Fibroblast of villous mesenchyme (primary cell): ENCODE results near the gene CHAF1A. TPM values are rescaled to one million over a fixed set of nuclear protein-coding genes. Genes with fewer than 3 reads are reported as not detected.

Experiments used
- DNase-seq: peaks from one replicate; pipeline ENCODE4 v3.0.0-alpha.2; 2010; ENCODE audit warnings: low read depth
- H3K4me3 ChIP-seq: 2 replicates; pipeline ENCODE4 v1.5.1; 2011; ENCODE audit warnings: low read depth, mild to moderate bottlenecking, low read length
- CTCF ChIP-seq: IDR thresholded peaks from 2 replicates; pipeline ENCODE4 v1.5.1; 2012; ENCODE audit warnings: low read depth, mild to moderate bottlenecking, low read length; ENCODE audit not compliant: insufficient read depth
- total RNA-seq: library from RNA; depleted of rRNA; stranded (reverse); fragments of >200 nt; gene quantifications from 2 replicates; pipeline ENCODE4 v1.2.3, GENCODE V29; 2012

The CHAF1A gene
- total RNA-seq, 1 donor = 9.9 TPM

GRCh38 chr19:4472174-4472974, 69.9 kb downstream of the CHAF1A start, which contains the start of gene HDGFL2:
HDGFL2 (plus strand) TSS chr19:4472297; CDS start chr19:4472351, 54 bp downstream.
- DNase-seq = no peak
- peak within 1 kb of the TSS; percentile 91 for H3K4me3 ChIP-seq
- TF ChIP-seq CTCF = no peak

DNA sequence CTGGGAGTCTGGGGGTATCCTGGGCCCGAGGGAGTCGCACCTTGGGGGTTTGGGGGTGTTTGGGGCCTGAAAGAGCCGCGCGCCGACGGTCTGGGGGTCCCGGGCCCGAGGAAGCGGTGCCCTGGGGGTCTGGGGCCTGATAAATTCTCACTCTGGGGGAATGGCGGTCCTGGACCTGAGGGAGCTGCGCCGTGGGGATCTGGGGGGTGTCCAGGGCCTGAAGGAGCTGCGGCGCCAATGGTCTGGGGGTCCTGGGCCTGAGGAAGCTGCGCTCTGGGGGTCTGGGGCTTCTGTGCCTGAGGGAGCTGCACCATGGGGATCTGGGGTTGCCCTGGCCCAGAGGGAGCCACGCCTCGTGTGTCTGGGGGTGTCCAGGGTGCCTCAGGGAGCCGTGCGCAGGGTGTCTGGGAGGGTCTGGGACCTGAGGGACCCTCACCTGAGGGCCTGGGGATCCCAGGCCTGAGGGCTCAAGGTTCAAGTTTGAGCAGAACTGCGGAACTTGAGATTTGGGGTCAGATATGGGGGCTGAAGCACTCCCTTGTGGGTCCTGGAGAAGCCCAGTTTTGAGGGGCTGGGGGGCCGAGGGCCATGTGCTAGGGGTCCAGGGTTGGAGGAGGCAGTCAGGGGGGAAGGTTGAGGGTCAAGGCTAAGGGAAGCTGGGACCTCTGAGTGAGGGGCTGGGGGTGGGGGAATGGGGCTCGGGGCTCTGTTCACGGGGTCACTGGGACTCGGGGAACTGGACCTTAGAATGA, 70.7 kb downstream of the CHAF1A start:
- no peak for TF ChIP-seq CTCF
- no peak for DNase-seq
- peak overlapping the region; percentile 91 for H3K4me3 ChIP-seq

- H3K4me3 ChIP-seq = peak overlapping the region; percentile 91
- no peak for DNase-seq
- no peak for TF ChIP-seq CTCF
Observed at GRCh38 chr19:4473763-4474513, 71.5 kb downstream of the CHAF1A start.

DNA sequence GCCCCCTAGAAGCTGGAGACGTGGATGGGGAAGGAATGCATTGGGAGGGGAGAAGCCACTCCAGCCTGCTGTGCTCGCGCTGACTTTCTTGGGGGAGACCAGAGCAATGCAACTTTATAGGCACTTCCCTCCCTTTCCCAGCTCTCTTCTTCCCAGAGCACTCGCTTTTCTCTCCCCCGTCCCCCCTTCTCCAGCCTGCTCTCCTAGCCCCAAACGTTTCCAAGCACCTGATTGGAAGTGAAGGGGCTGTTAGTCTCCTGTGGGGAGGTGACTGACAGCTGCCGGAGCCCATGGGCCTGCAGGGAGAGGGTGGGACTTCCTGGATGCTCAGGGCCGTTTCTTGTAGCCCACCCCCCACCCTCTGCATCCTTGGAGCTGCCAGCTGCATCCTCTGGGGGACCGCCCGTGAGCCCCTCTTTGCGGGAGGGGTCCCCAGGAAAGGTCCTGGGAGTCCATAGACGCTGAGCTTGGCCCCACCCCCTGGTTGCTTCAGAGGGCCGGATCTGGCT, 72.1 kb downstream of the CHAF1A start:
- peak; percentile 63 for DNase-seq
- H3K4me3 ChIP-seq = peak overlapping the region; percentile 91
- no peak for TF ChIP-seq CTCF

- no peak for DNase-seq
- H3K4me3 ChIP-seq = no peak overlapping the region
- no peak for TF ChIP-seq CTCF
Observed at GRCh38 chr19:4477034-4477801, 74.8 kb downstream of the CHAF1A start.

GRCh38 chr19:4482721-4483364, 80.4 kb downstream of the CHAF1A start:
- no peak overlapping the region for H3K4me3 ChIP-seq
- TF ChIP-seq CTCF = no peak
- no peak for DNase-seq
